Naive thymus-derived CD8-positive, alpha-beta T cell (primary cell): ENCODE results near the gene RER1. TPM values are rescaled to one million over a fixed set of nuclear protein-coding genes. Genes with fewer than 3 reads are reported as not detected.

Experiments
- ATAC-seq, 2 donors: fragments of 150-1000 bp; cut with Tn5 transposase in 1 of 2; sonication (Bioruptor Pico), chemical (Tn5 transposase) in 1 of 2; 1 replicate in 1 of 2; 2 replicates in 1 of 2; pipeline ENCODE4 v1.10.0; 2021; ENCODE audit warnings: mild to moderate bottlenecking in 2 of 2, moderate library complexity in 2 of 2
- POLR2A ChIA-PET: fragments of 350-600 bp; sonication (Branson Sonifier 250); formaldehyde crosslinking; loops from one replicate; lab custom pipeline; 2021; ENCODE audit warnings: antibody characterized with exemption; lab: Charles Lee
- DNase-seq, 10 donors: peaks; one replicate each; pipeline versions ENCODE4 v3.0.0 to v3.0.0-alpha.2; 2020 to 2022
- H3K27ac Mint-ChIP-seq, 10 donors: one replicate each; pipeline ENCODE4 v1.8.0; 2020 to 2022; ENCODE audit warnings: mild to moderate bottlenecking in 10 of 10, mixed read lengths in 10 of 10, moderate library complexity in 4 of 10, inconsistent platforms in 1 of 10
- H3K27me3 Mint-ChIP-seq, 5 donors: one replicate each; pipeline ENCODE4 v1.8.0; 2021 to 2022; ENCODE audit warnings: mixed read lengths in 5 of 5
- H3K36me3 Mint-ChIP-seq, 3 donors: one replicate each; pipeline ENCODE4 v1.8.0; 2020 to 2022; ENCODE audit warnings: mixed read lengths in 3 of 3, mild to moderate bottlenecking in 2 of 3, inconsistent platforms in 1 of 3
- H3K4me1 Mint-ChIP-seq, 4 donors: one replicate each; pipeline ENCODE4 v1.8.0; 2021 to 2022; ENCODE audit warnings: mixed read lengths in 4 of 4
- H3K4me3 Mint-ChIP-seq, 10 donors: one replicate each; pipeline ENCODE4 v1.8.0; 2020 to 2022; ENCODE audit warnings: mild to moderate bottlenecking in 10 of 10, mixed read lengths in 10 of 10, moderate library complexity in 6 of 10, inconsistent platforms in 1 of 10
- H3K9me3 Mint-ChIP-seq, 9 donors: one replicate each; pipeline ENCODE4 v1.8.0; 2020 to 2022; ENCODE audit warnings: mixed read lengths in 9 of 9, mild to moderate bottlenecking in 3 of 9, inconsistent platforms in 1 of 9, moderate library complexity in 1 of 9
- polyA plus RNA-seq, 3 donors: library from polyadenylated mRNA; unstranded; fragments of 300-500 nt; fragmentation: Illumina TruSeq; gene quantifications; one replicate each; pipeline ENCODE4 v1.2.3, GENCODE V29; 2021
- total RNA-seq, 8 experiments: library from RNA in 2 of 8; stranded (reverse) in 2 of 8; gene quantifications; one replicate each; pipeline ENCODE4 v1.2.3 and lab custom pipeline; 2021 to 2026

The RER1 gene
- total and polyA plus RNA-seq, 5 experiments from 2014 or later: 118 to 146 (median 131) TPM

DNA sequence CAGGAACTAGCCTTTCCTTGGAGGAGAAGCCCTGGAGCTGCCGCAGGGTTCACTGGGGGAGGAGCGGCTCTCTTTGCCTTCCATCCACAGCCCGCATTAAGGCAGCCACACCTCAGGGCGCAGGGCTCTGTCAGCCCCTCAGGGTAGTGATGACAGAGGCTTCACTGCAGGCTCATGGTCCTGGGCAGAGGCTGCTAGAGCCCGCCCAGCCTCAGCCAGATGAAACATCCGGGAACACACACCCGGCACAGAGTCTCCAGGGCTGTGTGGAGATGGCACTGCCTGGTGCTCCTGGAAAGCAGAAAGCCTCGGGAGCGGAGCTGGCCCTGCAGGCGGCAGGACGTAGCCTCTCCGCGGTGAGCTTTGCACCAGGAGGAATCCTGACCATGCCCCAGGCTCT is 50.1 kb downstream of the RER1 start:
- DNase-seq: no peak
- Mint-ChIP-seq H3K4me1 (peaks cover 0 to 13% (median 6%) of the 10 kb centered on the region in 4 donors), H3K9me3 (no peaks in the 10 kb centered on the region), H3K4me3 (no peak overlapping the region), H3K27ac (no peak overlapping the region), H3K27me3 (peaks cover 0 to 18% (median 0%) of the 10 kb centered on the region in 5 donors), H3K36me3 (peaks cover 0 to 5% (median 0%) of the 10 kb centered on the region in 3 donors)
- POLR2A ChIA-PET: no interaction called here
- no peak for ATAC-seq

DNA sequence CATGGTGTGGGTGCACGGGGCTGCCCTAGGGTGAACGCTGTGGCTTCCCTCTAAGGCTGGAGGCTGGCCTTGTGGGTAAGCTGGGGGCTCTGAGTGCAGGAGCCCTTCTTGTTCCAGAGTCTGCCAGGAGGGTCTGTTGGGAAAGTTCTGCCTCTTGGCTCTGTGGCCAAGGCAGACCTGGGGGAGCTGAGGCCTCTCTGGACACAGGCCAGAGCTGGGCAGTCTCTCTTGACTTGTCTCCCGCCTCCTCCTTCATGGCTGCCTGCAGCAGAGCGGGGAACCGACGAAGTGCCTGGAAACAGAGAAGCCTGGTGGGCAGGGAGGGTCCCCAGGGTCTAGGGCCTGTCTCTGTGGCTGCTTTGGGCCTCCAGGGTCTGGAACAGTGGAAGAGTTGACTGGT is 51.0 kb downstream of the RER1 start:
- peak overlapping the region in 5 of 10 donors; percentile 16 to 33 (median 27) for H3K4me3 Mint-ChIP-seq
- peaks cover 0 to 15% (median 3%) of the 10 kb centered on the region in 4 donors for H3K4me1 Mint-ChIP-seq
- peaks cover 0 to 5% (median 0%) of the 10 kb centered on the region in 3 donors for H3K36me3 Mint-ChIP-seq
- ATAC-seq: no peak
- no peak overlapping the region for H3K27ac Mint-ChIP-seq
- H3K27me3 Mint-ChIP-seq: peaks cover 0 to 18% (median 0%) of the 10 kb centered on the region in 5 donors
- H3K9me3 Mint-ChIP-seq: no peaks in the 10 kb centered on the region
- no peak for DNase-seq
- POLR2A ChIA-PET: interaction anchor here (1.5 kb wide), 1 partner anchor 18 kb away, joined by 5 read pairs; no protein-coding TSS in a partner anchor

- POLR2A ChIA-PET: interaction anchor here (0.6 to 1.5 kb wide), 2 partner anchors 17 to 142 kb away, joined by 3 to 5 read pairs; no protein-coding TSS in a partner anchor
- DNase-seq (peak in 5 of 10 donors; percentile 5 to 30 (median 19)), ATAC-seq (peak; percentile 61 to 63)
- Mint-ChIP-seq H3K4me1 (peaks cover 0 to 14% (median 2%) of the 10 kb centered on the region in 4 donors), H3K36me3 (peaks cover 0 to 5% (median 0%) of the 10 kb centered on the region in 3 donors), H3K9me3 (no peaks in the 10 kb centered on the region), H3K4me3 (peak overlapping the region in 1 of 10 donors; percentile 27), H3K27ac (no peak overlapping the region), H3K27me3 (peaks cover 0 to 18% (median 0%) of the 10 kb centered on the region in 5 donors)
Measured at GRCh38 chr1:2443277-2444137, 51.9 kb downstream of the RER1 start.

GRCh38 chr1:2444138-2444591 is 52.5 kb downstream of the RER1 start:
- ATAC-seq (no peak), DNase-seq (no peak)
- H3K4me3 Mint-ChIP-seq: peak overlapping the region in 1 of 10 donors; percentile 54
- H3K4me1 Mint-ChIP-seq: peaks cover 0 to 14% (median 2%) of the 10 kb centered on the region in 4 donors
- peaks cover 0 to 18% (median 0%) of the 10 kb centered on the region in 5 donors for H3K27me3 Mint-ChIP-seq
- no peaks in the 10 kb centered on the region for H3K9me3 Mint-ChIP-seq
- no peak overlapping the region for H3K27ac Mint-ChIP-seq
- POLR2A ChIA-PET: interaction anchor here (0.6 kb wide), 1 partner anchor 142 kb away, joined by 3 read pairs; no protein-coding TSS in a partner anchor
- peaks cover 0 to 5% (median 0%) of the 10 kb centered on the region in 3 donors for H3K36me3 Mint-ChIP-seq

GRCh38 chr1:2445162-2445822 is 53.7 kb downstream of the RER1 start:
- peaks cover 0 to 18% (median 0%) of the 10 kb centered on the region in 5 donors for H3K27me3 Mint-ChIP-seq
- H3K36me3 Mint-ChIP-seq: peaks cover 0 to 5% (median 0%) of the 10 kb centered on the region in 3 donors
- peak overlapping the region in 2 of 10 donors; percentile 62 to 70 for H3K27ac Mint-ChIP-seq
- POLR2A ChIA-PET: no interaction called here
- DNase-seq (no peak), ATAC-seq (no peak)
- peaks cover 0 to 14% (median 2%) of the 10 kb centered on the region in 4 donors for H3K4me1 Mint-ChIP-seq
- no peaks in the 10 kb centered on the region for H3K9me3 Mint-ChIP-seq
- peak overlapping the region in 2 of 10 donors; percentile 7 to 18 for H3K4me3 Mint-ChIP-seq

DNA sequence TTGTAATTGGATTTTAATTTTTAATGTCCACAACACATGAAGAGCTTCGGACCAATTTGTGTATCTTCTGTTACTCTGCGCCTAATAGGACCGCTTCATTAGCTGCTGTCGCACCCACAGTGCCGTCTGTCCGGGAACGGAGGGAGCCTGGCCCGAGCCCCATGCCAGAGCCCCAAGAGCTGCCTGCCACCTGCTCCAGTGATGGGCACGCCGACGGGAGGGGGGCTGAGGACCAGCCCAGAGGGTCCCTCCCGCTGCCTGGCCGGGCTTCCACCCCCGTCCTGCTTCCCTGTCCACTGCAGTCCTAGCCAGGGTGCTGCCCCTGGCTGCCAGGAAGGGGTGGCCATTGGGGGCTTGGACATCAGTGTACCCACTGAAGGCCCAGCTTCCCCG is 54.2 kb downstream of the RER1 start:
- peaks cover 0 to 2% (median 0%) of the 10 kb centered on the region in 3 donors for H3K36me3 Mint-ChIP-seq
- ATAC-seq (no peak), DNase-seq (no peak)
- peaks cover 0 to 14% (median 2%) of the 10 kb centered on the region in 4 donors for H3K4me1 Mint-ChIP-seq
- H3K4me3 Mint-ChIP-seq: no peak overlapping the region
- H3K9me3 Mint-ChIP-seq: no peaks in the 10 kb centered on the region
- H3K27me3 Mint-ChIP-seq: peaks cover 0 to 18% (median 0%) of the 10 kb centered on the region in 5 donors
- no peak overlapping the region for H3K27ac Mint-ChIP-seq
- POLR2A ChIA-PET: interaction anchor here (0.6 kb wide), 1 partner anchor 103 kb away, joined by 4 read pairs; no protein-coding TSS in a partner anchor

- POLR2A ChIA-PET: interaction anchor here (0.6 kb wide), 1 partner anchor 103 kb away, joined by 4 read pairs; no protein-coding TSS in a partner anchor
- ATAC-seq (no peak), DNase-seq (no peak)
- Mint-ChIP-seq H3K27me3 (peaks cover 0 to 18% (median 0%) of the 10 kb centered on the region in 5 donors), H3K36me3 (peaks cover 0 to 2% (median 0%) of the 10 kb centered on the region in 3 donors), H3K27ac (no peak overlapping the region), H3K4me3 (no peak overlapping the region), H3K9me3 (no peaks in the 10 kb centered on the region), H3K4me1 (peaks cover 0 to 14% (median 2%) of the 10 kb centered on the region in 4 donors)
Measured at GRCh38 chr1:2446394-2446793, 54.8 kb downstream of the RER1 start.

GRCh38 chr1:2446861-2447260 is 55.2 kb downstream of the RER1 start:
- peaks cover 0 to 2% (median 0%) of the 10 kb centered on the region in 3 donors for H3K36me3 Mint-ChIP-seq
- POLR2A ChIA-PET: no interaction called here

DNA sequence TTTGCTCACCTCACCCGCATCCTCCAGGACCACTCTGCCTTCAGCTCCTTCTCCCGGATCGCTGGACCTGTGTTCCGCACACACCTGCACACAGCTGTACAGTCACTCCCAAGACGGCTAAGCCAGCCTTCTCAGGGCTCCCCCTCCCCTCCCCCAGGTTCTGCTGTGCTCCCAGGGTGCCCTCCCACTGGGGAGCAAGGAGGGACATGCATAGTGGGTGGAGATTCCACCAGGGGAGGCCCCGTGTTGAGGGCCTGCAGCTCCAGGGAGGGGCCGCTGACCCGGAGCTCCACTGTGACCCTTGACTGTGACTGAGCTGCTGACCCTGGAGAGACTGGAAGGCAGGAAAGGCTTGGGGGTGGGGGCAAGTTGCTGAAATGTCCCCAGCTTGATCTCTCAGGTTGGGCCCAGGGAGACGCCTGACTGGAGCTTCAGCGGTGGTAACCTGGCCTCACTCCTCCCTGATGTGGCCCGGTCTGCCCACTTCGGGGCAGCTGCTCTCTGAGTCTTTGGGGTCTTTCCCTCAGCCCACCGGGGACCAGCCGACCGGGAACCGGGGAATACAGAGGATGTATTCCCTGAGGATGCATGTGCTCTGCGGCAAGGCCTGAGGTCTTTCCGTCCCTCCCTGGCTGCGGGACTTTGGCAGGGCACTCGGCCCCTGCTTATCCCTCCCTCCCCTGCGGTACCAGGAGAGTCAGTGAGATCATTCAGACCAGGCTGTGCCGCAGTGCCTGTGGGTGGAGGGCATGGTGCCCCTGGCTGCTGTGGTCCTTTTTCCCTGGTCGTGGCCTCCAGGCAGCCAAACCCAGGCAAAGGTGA is 55.8 kb downstream of the RER1 start:
- Mint-ChIP-seq H3K9me3 (no peaks in the 10 kb centered on the region), H3K36me3 (peaks cover 0 to 2% (median 0%) of the 10 kb centered on the region in 3 donors), H3K27me3 (peaks cover 0 to 16% (median 0%) of the 10 kb centered on the region in 5 donors), H3K4me3 (no peak overlapping the region), H3K4me1 (peaks cover 0 to 14% (median 2%) of the 10 kb centered on the region in 4 donors), H3K27ac (no peak overlapping the region)
- POLR2A ChIA-PET: no interaction called here
- DNase-seq (no peak), ATAC-seq (no peak)

More at GRCh38 chr1:2446861-2447260, 55.2 kb downstream of the RER1 start:
- H3K4me3 Mint-ChIP-seq: no peak overlapping the region
- H3K27me3 Mint-ChIP-seq: peaks cover 0 to 18% (median 0%) of the 10 kb centered on the region in 5 donors
- H3K9me3 Mint-ChIP-seq: no peaks in the 10 kb centered on the region
- DNase-seq: no peak
- H3K27ac Mint-ChIP-seq: no peak overlapping the region
- H3K4me1 Mint-ChIP-seq: peaks cover 0 to 14% (median 2%) of the 10 kb centered on the region in 4 donors
- ATAC-seq: no peak

DNA sequence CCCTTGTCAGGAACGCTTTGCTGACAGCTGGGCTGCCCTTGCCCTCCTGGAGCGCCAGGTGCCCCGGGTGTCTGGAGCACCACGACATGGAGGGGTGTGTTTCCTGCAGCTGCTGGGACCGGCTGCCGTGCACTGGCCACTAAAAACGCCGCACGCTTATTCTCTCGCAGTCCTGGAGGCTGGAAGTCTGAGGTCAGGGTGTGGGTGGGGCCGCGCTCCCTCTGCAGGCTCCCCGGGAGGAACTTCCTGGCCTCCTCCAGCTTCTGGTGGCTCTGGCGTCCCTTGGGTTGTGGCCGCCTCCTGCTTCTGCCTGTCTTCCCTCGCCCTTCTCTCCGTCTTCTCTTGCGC is 56.4 kb downstream of the RER1 start:
- POLR2A ChIA-PET: no interaction called here
- peak overlapping the region in 1 of 10 donors; percentile 75 for H3K27ac Mint-ChIP-seq
- H3K36me3 Mint-ChIP-seq: peaks cover 0 to 2% (median 0%) of the 10 kb centered on the region in 3 donors
- H3K4me3 Mint-ChIP-seq: no peak overlapping the region
- H3K9me3 Mint-ChIP-seq: no peaks in the 10 kb centered on the region
- DNase-seq (no peak), ATAC-seq (no peak)
- peaks cover 0 to 14% (median 2%) of the 10 kb centered on the region in 4 donors for H3K4me1 Mint-ChIP-seq
- H3K27me3 Mint-ChIP-seq: peaks cover 0 to 11% (median 0%) of the 10 kb centered on the region in 5 donors

GRCh38 chr1:2449636-2450454 is 58.2 kb downstream of the RER1 start:
- peaks cover 0 to 2% (median 0%) of the 10 kb centered on the region in 3 donors for H3K36me3 Mint-ChIP-seq
- no peak overlapping the region for H3K4me3 Mint-ChIP-seq
- H3K9me3 Mint-ChIP-seq: no peaks in the 10 kb centered on the region
- no peak overlapping the region for H3K27ac Mint-ChIP-seq
- DNase-seq (no peak), ATAC-seq (no peak)
- H3K27me3 Mint-ChIP-seq: peaks cover 0 to 7% (median 0%) of the 10 kb centered on the region in 5 donors
- peaks cover 0 to 13% (median 2%) of the 10 kb centered on the region in 4 donors for H3K4me1 Mint-ChIP-seq
- POLR2A ChIA-PET: interaction anchor here (1.3 kb wide), 1 partner anchor 74 kb away, joined by 3 read pairs; no protein-coding TSS in a partner anchor
